Measurements from ENCODE around the gene PCDHA2.

DNA sequence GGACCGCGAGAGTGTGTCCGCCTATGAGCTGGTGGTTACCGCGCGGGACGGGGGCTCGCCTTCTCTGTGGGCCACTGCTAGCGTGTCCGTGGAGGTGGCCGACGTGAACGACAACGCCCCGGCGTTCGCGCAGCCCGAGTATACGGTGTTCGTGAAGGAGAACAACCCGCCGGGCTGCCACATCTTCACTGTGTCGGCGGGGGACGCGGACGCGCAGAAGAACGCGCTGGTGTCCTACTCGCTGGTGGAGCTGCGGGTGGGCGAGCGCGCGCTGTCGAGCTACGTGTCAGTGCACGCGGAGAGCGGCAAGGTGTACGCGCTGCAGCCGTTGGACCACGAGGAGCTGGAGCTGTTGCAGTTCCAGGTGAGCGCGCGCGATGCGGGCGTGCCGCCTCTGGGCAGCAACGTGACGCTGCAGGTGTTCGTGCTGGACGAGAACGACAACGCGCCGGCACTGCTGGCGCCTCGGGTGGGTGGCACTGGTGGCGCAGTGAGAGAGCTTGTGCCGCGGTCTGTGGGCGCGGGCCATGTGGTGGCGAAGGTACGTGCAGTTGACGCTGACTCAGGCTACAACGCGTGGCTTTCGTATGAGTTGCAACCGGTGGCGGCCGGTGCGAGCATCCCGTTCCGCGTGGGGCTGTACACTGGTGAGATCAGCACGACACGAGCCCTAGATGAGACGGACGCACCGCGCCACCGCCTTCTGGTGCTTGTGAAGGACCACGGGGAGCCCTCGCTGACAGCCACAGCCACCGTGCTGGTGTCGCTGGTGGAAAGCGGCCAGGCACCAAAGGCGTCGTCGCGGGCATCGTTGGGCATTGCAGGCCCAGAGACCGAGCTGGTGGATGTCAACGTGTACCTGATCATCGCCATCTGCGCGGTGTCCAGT is 41.2 kb downstream of the PCDHA2 start:
- TF ChIP-seq BRD4 (IDR thresholded peaks at IDR 0.05): no peak
- TF ChIP-seq, protein P1, sequence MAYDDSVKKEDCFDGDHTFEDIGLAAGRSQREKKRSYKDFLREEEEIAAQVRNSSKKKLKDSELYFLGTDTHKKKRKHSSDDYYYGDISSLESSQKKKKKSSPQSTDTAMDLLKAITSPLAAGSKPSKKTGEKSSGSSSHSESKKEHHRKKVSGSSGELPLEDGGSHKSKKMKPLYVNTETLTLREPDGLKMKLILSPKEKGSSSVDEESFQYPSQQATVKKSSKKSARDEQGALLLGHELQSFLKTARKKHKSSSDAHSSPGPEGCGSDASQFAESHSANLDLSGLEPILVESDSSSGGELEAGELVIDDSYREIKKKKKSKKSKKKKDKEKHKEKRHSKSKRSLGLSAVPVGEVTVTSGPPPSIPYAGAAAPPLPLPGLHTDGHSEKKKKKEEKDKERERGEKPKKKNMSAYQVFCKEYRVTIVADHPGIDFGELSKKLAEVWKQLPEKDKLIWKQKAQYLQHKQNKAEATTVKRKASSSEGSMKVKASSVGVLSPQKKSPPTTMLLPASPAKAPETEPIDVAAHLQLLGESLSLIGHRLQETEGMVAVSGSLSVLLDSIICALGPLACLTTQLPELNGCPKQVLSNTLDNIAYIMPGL (CRISPR knock-in tag; IDR thresholded peaks at IDR 0.05): no peak
- no peak for TF ChIP-seq TRIM24 (IDR thresholded peaks at IDR 0.05)
- TF ChIP-seq, protein P2, sequence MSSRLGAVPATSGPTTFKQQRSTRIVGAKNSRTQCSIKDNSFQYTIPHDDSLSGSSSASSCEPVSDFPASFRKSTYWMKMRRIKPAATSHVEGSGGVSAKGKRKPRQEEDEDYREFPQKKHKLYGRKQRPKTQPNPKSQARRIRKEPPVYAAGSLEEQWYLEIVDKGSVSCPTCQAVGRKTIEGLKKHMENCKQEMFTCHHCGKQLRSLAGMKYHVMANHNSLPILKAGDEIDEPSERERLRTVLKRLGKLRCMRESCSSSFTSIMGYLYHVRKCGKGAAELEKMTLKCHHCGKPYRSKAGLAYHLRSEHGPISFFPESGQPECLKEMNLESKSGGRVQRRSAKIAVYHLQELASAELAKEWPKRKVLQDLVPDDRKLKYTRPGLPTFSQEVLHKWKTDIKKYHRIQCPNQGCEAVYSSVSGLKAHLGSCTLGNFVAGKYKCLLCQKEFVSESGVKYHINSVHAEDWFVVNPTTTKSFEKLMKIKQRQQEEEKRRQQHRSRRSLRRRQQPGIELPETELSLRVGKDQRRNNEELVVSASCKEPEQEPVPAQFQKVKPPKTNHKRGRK (tag; IDR thresholded peaks at IDR 0.05): no peak
- no peak for TF ChIP-seq ZEB2 (IDR thresholded peaks at IDR 0.05)
- TF ChIP-seq, protein P3, sequence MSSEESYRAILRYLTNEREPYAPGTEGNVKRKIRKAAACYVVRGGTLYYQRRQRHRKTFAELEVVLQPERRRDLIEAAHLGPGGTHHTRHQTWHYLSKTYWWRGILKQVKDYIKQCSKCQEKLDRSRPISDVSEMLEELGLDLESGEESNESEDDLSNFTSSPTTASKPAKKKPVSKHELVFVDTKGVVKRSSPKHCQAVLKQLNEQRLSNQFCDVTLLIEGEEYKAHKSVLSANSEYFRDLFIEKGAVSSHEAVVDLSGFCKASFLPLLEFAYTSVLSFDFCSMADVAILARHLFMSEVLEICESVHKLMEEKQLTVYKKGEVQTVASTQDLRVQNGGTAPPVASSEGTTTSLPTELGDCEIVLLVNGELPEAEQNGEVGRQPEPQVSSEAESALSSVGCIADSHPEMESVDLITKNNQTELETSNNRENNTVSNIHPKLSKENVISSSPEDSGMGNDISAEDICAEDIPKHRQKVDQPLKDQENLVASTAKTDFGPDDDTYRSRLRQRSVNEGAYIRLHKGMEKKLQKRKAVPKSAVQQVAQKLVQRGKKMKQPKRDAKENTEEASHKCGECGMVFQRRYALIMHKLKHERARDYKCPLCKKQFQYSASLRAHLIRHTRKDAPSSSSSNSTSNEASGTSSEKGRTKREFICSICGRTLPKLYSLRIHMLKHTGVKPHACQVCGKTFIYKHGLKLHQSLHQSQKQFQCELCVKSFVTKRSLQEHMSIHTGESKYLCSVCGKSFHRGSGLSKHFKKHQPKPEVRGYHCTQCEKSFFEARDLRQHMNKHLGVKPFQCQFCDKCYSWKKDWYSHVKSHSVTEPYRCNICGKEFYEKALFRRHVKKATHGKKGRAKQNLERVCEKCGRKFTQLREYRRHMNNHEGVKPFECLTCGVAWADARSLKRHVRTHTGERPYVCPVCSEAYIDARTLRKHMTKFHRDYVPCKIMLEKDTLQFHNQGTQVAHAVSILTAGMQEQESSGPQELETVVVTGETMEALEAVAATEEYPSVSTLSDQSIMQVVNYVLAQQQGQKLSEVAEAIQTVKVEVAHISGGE (CRISPR knock-in tag; IDR thresholded peaks at IDR 0.05): no peak
- no peak for TF ChIP-seq FOSL1 (tag; conservative IDR thresholded peaks at IDR 0.05)
- TF ChIP-seq, protein P4, sequence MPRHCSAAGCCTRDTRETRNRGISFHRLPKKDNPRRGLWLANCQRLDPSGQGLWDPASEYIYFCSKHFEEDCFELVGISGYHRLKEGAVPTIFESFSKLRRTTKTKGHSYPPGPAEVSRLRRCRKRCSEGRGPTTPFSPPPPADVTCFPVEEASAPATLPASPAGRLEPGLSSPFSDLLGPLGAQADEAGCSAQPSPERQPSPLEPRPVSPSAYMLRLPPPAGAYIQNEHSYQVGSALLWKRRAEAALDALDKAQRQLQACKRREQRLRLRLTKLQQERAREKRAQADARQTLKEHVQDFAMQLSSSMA (CRISPR knock-in tag; IDR thresholded peaks at IDR 0.05): no peak
- no peak for TF ChIP-seq ZNF274 (IDR thresholded peaks at IDR 0.05; ENCODE audit: borderline replicate concordance, low read depth, low read length)
- TF ChIP-seq ZNF24 (IDR thresholded peaks at IDR 0.05): no peak
- no peak for TF ChIP-seq CHD4 (IDR thresholded peaks at IDR 0.05; ENCODE audit: insufficient read depth, insufficient replicate concordance, low read depth, low read length, poor library complexity, severe bottlenecking)
- TF ChIP-seq JUND (IDR thresholded peaks at IDR 0.05; ENCODE audit: borderline replicate concordance, low read depth, low read length): no peak
- TF ChIP-seq JUND (tag; IDR thresholded peaks at IDR 0.05; ENCODE audit: borderline replicate concordance, low read depth, low read length): no peak

All from K562 (cell line).